Transverse colon (tissue), 4 donors: ENCODE results near the gene SEMA5B. TPM values are rescaled to one million over a fixed set of nuclear protein-coding genes. Genes with fewer than 3 reads are reported as not detected.

Experiments
- DNase-seq: peaks from one replicate; pipeline ENCODE4 v3.0.0-alpha.2; 2019
- H3K27ac ChIP-seq, 4 donors: fragments of 200-600 bp; sonication (generic); 2 replicates each; pipeline ENCODE4 v1.5.1; 2016 to 2018; ENCODE audit warnings: inconsistent platforms in 4 of 4
- H3K27me3 ChIP-seq: fragments of 200-600 bp; sonication (generic); 2 replicates; pipeline ENCODE4 v1.5.1; 2017; ENCODE audit warnings: inconsistent platforms
- H3K36me3 ChIP-seq, 4 donors: fragments of 200-600 bp; sonication (generic); 2 replicates each; pipeline ENCODE4 v1.5.1; 2017 to 2019; ENCODE audit warnings: inconsistent platforms in 4 of 4
- H3K4me1 ChIP-seq, 4 donors: fragments of 200-600 bp; sonication (generic); 2 replicates each; pipeline ENCODE4 v1.5.1; 2017 to 2020; ENCODE audit warnings: inconsistent platforms in 4 of 4
- H3K4me3 ChIP-seq, 4 donors: fragments of 200-600 bp; sonication (generic); 1 replicate in 1 of 4; 2 replicates in 3 of 4; pipeline versions ENCODE4 v1.5.1 to v1.6.1; 2017 to 2019; ENCODE audit warnings: inconsistent platforms in 4 of 4
- H3K9me3 ChIP-seq, 2 donors: fragments of 200-600 bp; sonication (generic); 2 replicates each; pipeline ENCODE4 v1.5.1; 2017 to 2019; ENCODE audit warnings: inconsistent platforms in 2 of 2
- EP300 ChIP-seq: sonication (generic); formaldehyde crosslinking; IDR thresholded peaks from one replicate; pipeline ENCODE4 v1.6.1; 2017; ENCODE audit warnings: antibody characterized with exemption, low read depth
- POLR2A ChIP-seq: fragments of 450-650 bp; IDR thresholded peaks from one replicate; pipeline ENCODE4 v1.6.1; 2016; ENCODE audit warnings: antibody characterized with exemption, mild to moderate bottlenecking, moderate library complexity
- POLR2AphosphoS5 ChIP-seq, 3 donors: sonication (generic); formaldehyde crosslinking; IDR thresholded peaks; one replicate each; pipeline ENCODE4 v1.6.1; 2016; ENCODE audit warnings: antibody characterized with exemption in 3 of 3
- WGBS, 2 donors: methylation state at CpG; one replicate each; pipeline ENCODE4 v1.1.5; 2018; ENCODE audit warnings: low coverage in 1 of 2; 5-methylcytosine and 5-hydroxymethylcytosine counted together
- in situ Hi-C, 4 donors: fragments of 200-750 bp; cut with MboI; loops; one replicate each; pipeline versions ENCODE4 v1.15.0 to v1.15.1; 2017; ENCODE audit warnings: low sequenced_read_pairs in 3 of 4, low pct_ligation_motif_present in 1 of 4, low pct_unique_long_range_greater_than_20kb in 1 of 4
- intact Hi-C: fragments of 100-400 bp; cut with DNase I; formaldehyde crosslinking; loops from one replicate; pipeline ENCODE4 v1.15.1; 2023; ENCODE audit warnings: low total_unique reads
- total RNA-seq, 4 donors: library from RNA; depleted of rRNA; stranded (reverse); fragments of >200 nt; gene quantifications; one replicate each; pipeline ENCODE4 v1.1.0, GENCODE V29; 2016
- TF ChIP-seq, protein P1 (sequence below), 5 experiments: fragments of 200-600 bp in 3 of 5; fragments of 450-650 bp in 2 of 5; sonication (generic) in 3 of 5; IDR thresholded peaks; 1 replicate in 2 of 5; 2 replicates in 3 of 5; pipeline ENCODE4 v1.5.1; 2016 to 2017; ENCODE audit warnings: antibody characterized with exemption in 5 of 5, inconsistent platforms in 3 of 5, mild to moderate bottlenecking in 2 of 5, moderate library complexity in 1 of 5

SEMA5B gene
- total RNA-seq, 4 donors from 2014 or later: 0.16 to 1.4 (median 0.27) TPM; not detected in 1

DNA sequence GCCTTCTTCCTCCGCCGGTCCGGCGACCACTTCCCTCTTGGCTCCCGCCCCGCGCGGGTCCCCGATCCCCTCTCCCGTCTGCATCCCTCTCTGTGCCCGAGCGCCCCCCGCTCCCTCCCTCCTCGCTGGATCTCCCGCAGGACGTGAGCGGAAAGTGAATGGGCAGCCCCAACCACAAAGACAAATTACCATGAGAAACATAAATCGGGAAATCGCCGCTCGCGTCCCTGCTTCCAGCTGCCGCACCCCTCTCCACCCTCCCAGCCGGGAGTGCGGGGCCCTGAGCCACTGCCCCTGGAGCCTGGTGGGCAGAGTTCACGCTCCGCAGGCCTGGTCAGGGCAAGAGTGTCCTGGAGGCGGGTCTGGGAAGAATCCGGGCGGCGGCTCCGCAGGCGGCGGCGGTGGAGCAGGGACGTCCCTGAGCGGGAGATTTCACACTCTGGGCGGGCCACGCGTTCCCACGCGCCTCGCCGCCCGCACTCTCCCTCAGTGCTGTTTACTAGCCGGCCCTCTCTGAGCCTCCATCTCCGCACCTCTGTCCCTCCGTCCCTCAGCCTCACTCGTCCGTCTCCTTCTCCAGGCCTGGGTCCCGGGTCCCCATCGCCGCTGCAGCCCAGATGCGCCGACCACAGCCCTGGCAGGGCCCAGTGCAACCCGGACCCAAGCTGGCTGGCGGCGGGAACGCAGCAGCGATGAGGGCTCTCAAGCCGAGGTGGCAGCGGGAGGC is 835 bp downstream of the SEMA5B start:
- WGBS, 2 donors: 1% methylated on average over 47 of the region's 62 CpGs; no CpG with 5 or more reads in 1 of the 2 donors
- Histone ChIP-seq H3K9me3 (no peaks in the 10 kb centered on the region), H3K4me1 (peaks cover 12 to 31% (median 23%) of the 10 kb centered on the region in 4 donors), H3K27me3 (peaks cover 84% of the 10 kb centered on the region), H3K4me3 (peak overlapping the region; percentile 14 to 59 (median 39)), H3K36me3 (no peaks in the 10 kb centered on the region), H3K27ac (peak overlapping the region in 1 of 4 donors; percentile 10)
- intact Hi-C loops (loop anchor here (10.0 kb wide), 1 partner anchor 82 kb away; no protein-coding TSS in a partner anchor), in situ Hi-C loops (no loop called here)
- peak; percentile 28 for DNase-seq
- TF ChIP-seq POLR2AphosphoS5 (IDR thresholded peaks at IDR 0.05): no peak
- no peak for TF ChIP-seq POLR2A
- TF ChIP-seq EP300: no peak
- TF ChIP-seq, protein P1, sequence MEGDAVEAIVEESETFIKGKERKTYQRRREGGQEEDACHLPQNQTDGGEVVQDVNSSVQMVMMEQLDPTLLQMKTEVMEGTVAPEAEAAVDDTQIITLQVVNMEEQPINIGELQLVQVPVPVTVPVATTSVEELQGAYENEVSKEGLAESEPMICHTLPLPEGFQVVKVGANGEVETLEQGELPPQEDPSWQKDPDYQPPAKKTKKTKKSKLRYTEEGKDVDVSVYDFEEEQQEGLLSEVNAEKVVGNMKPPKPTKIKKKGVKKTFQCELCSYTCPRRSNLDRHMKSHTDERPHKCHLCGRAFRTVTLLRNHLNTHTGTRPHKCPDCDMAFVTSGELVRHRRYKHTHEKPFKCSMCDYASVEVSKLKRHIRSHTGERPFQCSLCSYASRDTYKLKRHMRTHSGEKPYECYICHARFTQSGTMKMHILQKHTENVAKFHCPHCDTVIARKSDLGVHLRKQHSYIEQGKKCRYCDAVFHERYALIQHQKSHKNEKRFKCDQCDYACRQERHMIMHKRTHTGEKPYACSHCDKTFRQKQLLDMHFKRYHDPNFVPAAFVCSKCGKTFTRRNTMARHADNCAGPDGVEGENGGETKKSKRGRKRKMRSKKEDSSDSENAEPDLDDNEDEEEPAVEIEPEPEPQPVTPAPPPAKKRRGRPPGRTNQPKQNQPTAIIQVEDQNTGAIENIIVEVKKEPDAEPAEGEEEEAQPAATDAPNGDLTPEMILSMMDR (IDR thresholded peaks at IDR 0.05): no peak

DNA sequence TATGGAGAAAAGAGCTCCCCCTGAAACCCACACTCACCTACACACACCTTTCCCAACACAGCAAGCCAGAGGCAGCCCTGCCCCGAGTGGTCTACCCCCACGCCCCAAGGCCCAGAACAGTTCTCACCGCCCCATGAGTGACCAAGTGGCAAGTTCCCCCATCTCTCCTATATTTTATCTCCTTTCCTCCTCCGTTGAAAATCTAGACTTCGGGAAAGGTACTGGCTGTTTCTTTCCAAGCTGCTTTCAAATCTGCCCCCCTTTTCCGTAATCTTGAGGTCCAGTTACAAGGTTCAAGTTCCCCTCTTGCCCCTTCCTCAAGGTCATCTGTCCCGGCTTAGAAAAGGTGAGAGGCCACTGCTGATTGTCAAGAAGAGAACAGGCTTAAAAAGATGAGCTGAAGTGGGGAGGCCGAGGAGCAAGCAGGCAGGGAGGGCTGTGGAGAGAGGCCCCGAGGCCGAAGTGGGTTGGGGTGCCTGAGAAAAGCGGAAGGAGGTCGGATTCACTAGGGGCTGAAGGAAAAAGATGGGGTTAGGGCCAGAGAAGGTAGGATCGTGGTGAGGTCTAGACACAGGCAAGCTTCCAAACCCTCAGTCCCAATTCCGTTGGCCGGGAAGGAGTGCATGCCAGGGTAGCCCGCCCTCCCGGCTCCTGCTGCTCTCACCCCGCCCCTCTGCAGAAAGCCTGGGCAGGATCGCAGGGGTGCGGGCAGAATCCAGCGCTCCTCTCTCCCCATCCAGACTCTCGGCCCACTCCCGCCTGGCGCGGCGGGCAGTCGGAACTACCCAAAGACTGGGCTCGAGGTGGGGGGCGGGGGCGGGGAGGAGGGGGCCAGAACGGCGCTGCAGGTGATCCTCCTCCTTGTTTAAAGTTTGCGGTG is 1.7 kb downstream of the SEMA5B start:
- 35 to 45% methylated on average over 10 to 22 of the region's 33 CpGs for WGBS, 2 donors
- TF ChIP-seq POLR2A: no peak
- TF ChIP-seq POLR2AphosphoS5 (IDR thresholded peaks at IDR 0.05): no peak
- no peak for TF ChIP-seq EP300
- TF ChIP-seq, protein P1 (IDR thresholded peaks at IDR 0.05): no peak
- peak overlapping the region in 3 of 4 donors; percentile 34 to 59 (median 44) for H3K4me3 ChIP-seq
- H3K4me1 ChIP-seq: peaks cover 12 to 31% (median 23%) of the 10 kb centered on the region in 4 donors
- H3K27me3 ChIP-seq: peaks cover 82% of the 10 kb centered on the region
- DNase-seq: no peak
- intact Hi-C loops: loop anchor here (10.0 kb wide), 1 partner anchor 81 kb away; no protein-coding TSS in a partner anchor
- in situ Hi-C loops: no loop called here
- H3K36me3 ChIP-seq: no peaks in the 10 kb centered on the region
- H3K27ac ChIP-seq: no peak overlapping the region
- H3K9me3 ChIP-seq: no peaks in the 10 kb centered on the region

DNA sequence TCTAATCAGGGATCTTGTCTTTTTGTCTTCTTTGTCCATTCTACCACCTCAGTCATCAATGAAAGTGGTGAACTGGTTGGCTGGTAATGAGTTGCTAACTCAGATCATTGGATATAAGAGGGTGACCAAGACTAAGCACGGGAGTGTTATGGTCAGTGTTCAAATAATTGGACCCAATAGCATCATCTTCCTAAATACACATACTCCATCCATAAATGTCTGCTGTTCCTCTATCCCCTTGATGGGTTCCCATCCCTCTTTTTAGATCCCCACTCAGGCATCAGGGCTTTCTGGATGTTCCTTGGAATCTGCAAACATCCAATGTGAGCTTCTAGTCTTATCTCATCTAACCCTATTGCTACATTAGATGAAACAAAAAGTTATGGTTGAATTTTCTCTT is 3.5 kb downstream of the SEMA5B start:
- peaks cover 70% of the 10 kb centered on the region for H3K27me3 ChIP-seq
- H3K4me1 ChIP-seq: peaks cover 12 to 31% (median 23%) of the 10 kb centered on the region in 4 donors
- in situ Hi-C loops: no loop called here
- no peak overlapping the region for H3K4me3 ChIP-seq
- no peaks in the 10 kb centered on the region for H3K9me3 ChIP-seq
- DNase-seq: no peak
- WGBS, 2 donors: 80 to 88% methylated on average over 1 of the region's 1 CpG
- no peaks in the 10 kb centered on the region for H3K36me3 ChIP-seq
- TF ChIP-seq POLR2AphosphoS5 (IDR thresholded peaks at IDR 0.05) (no peak), POLR2A (no peak), EP300 (no peak)
- TF ChIP-seq, protein P1 (IDR thresholded peaks at IDR 0.05): no peak
- intact Hi-C loops: loop anchor here (10.0 kb wide), 1 partner anchor 79 kb away; no protein-coding TSS in a partner anchor
- no peak overlapping the region for H3K27ac ChIP-seq

DNA sequence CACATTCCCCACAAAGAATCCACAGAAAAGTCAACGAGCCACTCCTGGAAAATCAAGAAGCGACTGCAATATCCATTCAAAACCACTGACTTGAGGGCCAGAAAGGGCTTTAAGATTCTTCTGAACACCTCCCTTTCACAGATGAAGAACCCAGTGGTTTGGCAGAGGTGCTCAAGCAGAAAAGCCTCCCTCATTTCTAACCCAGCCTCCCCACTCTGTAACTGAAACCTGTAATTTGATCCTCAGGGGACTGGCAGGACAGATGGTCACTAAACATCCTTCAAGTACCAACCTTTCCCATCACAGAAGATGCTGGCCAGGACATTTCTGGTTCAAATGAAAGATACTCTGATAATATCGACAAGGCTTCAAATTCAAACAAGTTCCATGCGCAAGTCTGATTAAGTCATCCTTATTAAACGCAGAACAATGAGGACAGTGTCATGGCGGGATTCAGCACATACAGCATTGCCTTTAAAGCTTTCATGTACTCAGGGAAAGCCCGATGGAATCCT is 5.5 kb downstream of the SEMA5B start:
- H3K27me3 ChIP-seq: peaks cover 57% of the 10 kb centered on the region
- in situ Hi-C loops: no loop called here
- 81 to 82% methylated on average over 7 of the region's 7 CpGs for WGBS, 2 donors

More for the DNA sequence above, 5.5 kb downstream of the SEMA5B start:
- Histone ChIP-seq H3K4me3 (no peak overlapping the region), H3K36me3 (no peaks in the 10 kb centered on the region), H3K27ac (no peak overlapping the region), H3K4me1 (peaks cover 9 to 11% (median 10%) of the 10 kb centered on the region in 4 donors), H3K9me3 (no peaks in the 10 kb centered on the region)
- intact Hi-C loops: loop anchor here (10.0 kb wide), 1 partner anchor 77 kb away; no protein-coding TSS in a partner anchor
- DNase-seq: no peak
- TF ChIP-seq POLR2A: no peak
- no peak for TF ChIP-seq POLR2AphosphoS5 (IDR thresholded peaks at IDR 0.05)
- TF ChIP-seq, protein P1 (IDR thresholded peaks at IDR 0.05): no peak
- TF ChIP-seq EP300: no peak
